H1 (cell line): ENCODE data around the gene MAPK14. TPM values are rescaled to one million over a fixed set of nuclear protein-coding genes. Genes with fewer than 3 reads are reported as not detected.

Source experiments
- CTCF ChIA-PET: fragments of 300-600 bp; sonication (Branson Sonifier 250); formaldehyde crosslinking; loops from one replicate; lab custom pipeline; 2021; ENCODE audit not compliant: partially characterized antibody; lab: Charles Lee
- POLR2A ChIA-PET: fragments of 300-600 bp; sonication (Branson Sonifier 250); formaldehyde crosslinking; loops from one replicate; lab custom pipeline; 2021; ENCODE audit warnings: inconsistent platforms; ENCODE audit not compliant: partially characterized antibody; lab: Charles Lee
- DNase-seq, 2 experiments: peaks; one replicate each; pipeline versions ENCODE4 v3.0.0 to v3.0.0-alpha.2; 2010 to 2022; ENCODE audit warnings: low spot score in 2 of 2, low read depth in 1 of 2, mixed read lengths in 1 of 2
- FAIRE-seq: peaks from 2 replicates; lab custom pipeline; 2011; peaks lifted over from hg19 to GRCh38; lab: Jason Lieb, UNC
- H2AFZ ChIP-seq: 2 replicates; pipeline ENCODE4 v1.8.1; 2012; ENCODE audit warnings: low read length, inconsistent platforms
- H2AK5ac ChIP-seq: 2 replicates; pipeline ENCODE4 v1.6.1; 2013; ENCODE audit warnings: low read depth, low read length
- H2BK120ac ChIP-seq: replicated peaks from 2 replicates; pipeline ENCODE3; 2013; ENCODE audit warnings: low read depth, low read length, inconsistent platforms
- H2BK12ac ChIP-seq: 2 replicates; pipeline ENCODE4 v1.6.1; 2013; ENCODE audit warnings: low read depth, low read length
- H2BK15ac ChIP-seq: 2 replicates; pipeline ENCODE4 v1.6.1; 2013; ENCODE audit warnings: low read length
- H2BK20ac ChIP-seq: 2 replicates; pipeline ENCODE4 v1.6.1; 2013; ENCODE audit warnings: low read length
- H2BK5ac ChIP-seq: 2 replicates; pipeline ENCODE4 v1.6.1; 2013; ENCODE audit warnings: low read depth, low read length
- H3K14ac ChIP-seq: 2 replicates; pipeline ENCODE4 v1.6.1; 2013; ENCODE audit warnings: inconsistent platforms; ENCODE audit not compliant: insufficient read length
- H3K18ac ChIP-seq: 2 replicates; pipeline ENCODE4 v1.6.1; 2013; ENCODE audit warnings: low read length; ENCODE audit errors: extremely low read depth
- H3K23ac ChIP-seq: 2 replicates; pipeline ENCODE4 v1.6.1; 2013; ENCODE audit warnings: inconsistent platforms; ENCODE audit not compliant: insufficient read length
- H3K23me2 ChIP-seq: 2 replicates; pipeline ENCODE4 v1.6.1; 2013; ENCODE audit warnings: low read depth, low read length
- H3K27ac ChIP-seq: 2 replicates; pipeline ENCODE4 v1.6.1; 2011; ENCODE audit warnings: low read depth, low read length, inconsistent platforms
- H3K27me3 ChIP-seq, 4 experiments: replicated peaks in 1 of 4; 1 replicate in 1 of 4; 2 replicates in 3 of 4; pipeline versions ENCODE4 v1.6.1 to v1.8.1; 2011 to 2013; ENCODE audit warnings: low read length in 3 of 4, mild to moderate bottlenecking in 3 of 4, inconsistent platforms in 2 of 4, mixed read lengths in 2 of 4, moderate library complexity in 1 of 4; ENCODE audit not compliant: control insufficient read depth in 3 of 4, insufficient read depth in 3 of 4; ENCODE audit errors: extremely low read depth in 1 of 4
- H3K36me3 ChIP-seq, 4 experiments: 2 replicates each; pipeline versions ENCODE4 v1.6.1 to v1.8.1; 2011 to 2013; ENCODE audit warnings: mild to moderate bottlenecking in 4 of 4, low read length in 3 of 4, moderate library complexity in 2 of 4, control low read depth in 1 of 4, inconsistent platforms in 1 of 4; ENCODE audit not compliant: insufficient read depth in 4 of 4, control insufficient read depth in 2 of 4
- H3K4ac ChIP-seq: replicated peaks from 2 replicates; pipeline ENCODE3; 2013; ENCODE audit warnings: low read length, low read depth, mixed read lengths, inconsistent platforms; ENCODE audit not compliant: insufficient read length
- H3K4me1 ChIP-seq, 4 experiments: replicated peaks in 1 of 4; 1 replicate in 1 of 4; 2 replicates in 3 of 4; pipeline versions ENCODE4 v1.6.1 to v1.8.1; 2011 to 2013; ENCODE audit warnings: low read length in 3 of 4, inconsistent platforms in 2 of 4, mixed read lengths in 1 of 4; ENCODE audit not compliant: insufficient read depth in 4 of 4, control insufficient read depth in 3 of 4
- H3K4me2 ChIP-seq, 2 experiments: 2 replicates each; pipeline versions ENCODE4 v1.6.1 to v1.8.1; 2011 to 2013; ENCODE audit warnings: low read depth in 2 of 2, low read length in 2 of 2, control low read depth in 1 of 2, inconsistent platforms in 1 of 2, mild to moderate bottlenecking in 1 of 2; ENCODE audit not compliant: insufficient read depth in 1 of 2
- H3K4me3 ChIP-seq, 4 experiments: fragments of 200-600, 300-600 bp in 1 of 4; sonication (generic), shearing (Covaris generic), sonication (Bioruptor Twin) in 1 of 4; 2 replicates each; pipeline versions ENCODE4 v1.5.1 to v1.8.1; 2011 to 2016; ENCODE audit warnings: low read length in 4 of 4, low read depth in 3 of 4, control low read depth in 2 of 4, inconsistent platforms in 2 of 4, mild to moderate bottlenecking in 2 of 4, mixed read lengths in 1 of 4, moderate library complexity in 1 of 4; ENCODE audit not compliant: insufficient read depth in 2 of 4; ENCODE audit errors: extremely low read depth in 1 of 4
- H3K56ac ChIP-seq: replicated peaks from 2 replicates; pipeline ENCODE3; 2013; ENCODE audit warnings: low read depth, mild to moderate bottlenecking, mixed read lengths, low read length, inconsistent platforms; ENCODE audit not compliant: insufficient read length
- H3K79me1 ChIP-seq: 2 replicates; pipeline ENCODE4 v1.6.1; 2013; ENCODE audit warnings: low read depth, low read length, control low read depth
- H3K79me2 ChIP-seq, 2 experiments: 2 replicates each; pipeline versions ENCODE4 v1.6.1 to v1.8.1; 2012 to 2013; ENCODE audit warnings: low read length in 2 of 2, mild to moderate bottlenecking in 2 of 2, inconsistent platforms in 1 of 2; ENCODE audit not compliant: insufficient read depth in 2 of 2, control insufficient read depth in 1 of 2
- H3K9ac ChIP-seq, 4 experiments: replicated peaks in 1 of 4; 1 replicate in 1 of 4; 2 replicates in 3 of 4; pipeline versions ENCODE4 v1.6.1 to v1.8.1; 2011 to 2013; ENCODE audit warnings: low read depth in 3 of 4, low read length in 3 of 4, control low read depth in 2 of 4, mild to moderate bottlenecking in 2 of 4, moderate library complexity in 2 of 4, inconsistent platforms in 1 of 4; ENCODE audit errors: extremely low read depth in 1 of 4
- H3K9me3 ChIP-seq, 2 experiments: 2 replicates each; pipeline versions ENCODE4 v1.6.1 to v1.8.1; 2012 to 2013; ENCODE audit warnings: mild to moderate bottlenecking in 2 of 2, moderate library complexity in 2 of 2, control low read depth in 1 of 2, inconsistent platforms in 1 of 2, low read depth in 1 of 2, low read length in 1 of 2, mixed read lengths in 1 of 2; ENCODE audit not compliant: insufficient read depth in 2 of 2
- H4K20me1 ChIP-seq, 2 experiments: replicated peaks in 1 of 2; 2 replicates each; pipeline versions ENCODE3 to v1.8.1; 2011 to 2013; ENCODE audit warnings: inconsistent platforms in 2 of 2, low read length in 2 of 2, mild to moderate bottlenecking in 1 of 2; ENCODE audit not compliant: insufficient read depth in 2 of 2, control insufficient read depth in 1 of 2
- H4K5ac ChIP-seq: 2 replicates; pipeline ENCODE4 v1.6.1; 2013; ENCODE audit warnings: low read length, low read depth, mixed read lengths, inconsistent platforms; ENCODE audit not compliant: insufficient read length
- H4K8ac ChIP-seq: 2 replicates; pipeline ENCODE4 v1.8.0; 2013; ENCODE audit warnings: mild to moderate bottlenecking, moderate library complexity, low read length, inconsistent platforms; ENCODE audit not compliant: insufficient read depth; ENCODE audit errors: extremely low read depth
- H4K91ac ChIP-seq: replicated peaks from 2 replicates; pipeline ENCODE3; 2013; ENCODE audit warnings: low read length, mixed read lengths, inconsistent platforms; ENCODE audit not compliant: insufficient read length
- ATF2 ChIP-seq: IDR thresholded peaks from 2 replicates; pipeline ENCODE4 v1.6.1; 2012; ENCODE audit warnings: low read length, inconsistent platforms
- BACH1 ChIP-seq: IDR thresholded peaks from 2 replicates; pipeline ENCODE4 v1.6.1; 2012; ENCODE audit warnings: low read length, improper control_type of control experiment
- CBX8 ChIP-seq: fragments of 300-800, 300-1000 bp; sonication (generic); IDR thresholded peaks from 2 replicates; pipeline ENCODE4 v1.7.1; 2016; ENCODE audit warnings: low read depth, low read length, borderline replicate concordance
- GABPA ChIP-seq: IDR thresholded peaks from 2 replicates; pipeline ENCODE4 v1.6.1; 2011; ENCODE audit warnings: mild to moderate bottlenecking, low read length, moderate library complexity, borderline replicate concordance; ENCODE audit not compliant: insufficient read depth
- JUN ChIP-seq: IDR thresholded peaks from 2 replicates; pipeline ENCODE4 v1.6.1; 2011; ENCODE audit warnings: low read depth, mild to moderate bottlenecking, improper control_type of control experiment, low read length
- POLR2AphosphoS5 ChIP-seq: IDR thresholded peaks from 2 replicates; pipeline ENCODE4 v1.6.1; 2011; ENCODE audit warnings: low read depth, low read length
- SIN3A ChIP-seq, 2 experiments: IDR thresholded peaks in 1 of 2; conservative IDR thresholded peaks in 1 of 2; 2 replicates each; pipeline ENCODE4 v1.6.1; 2011 to 2012; ENCODE audit warnings: low read length in 2 of 2, improper control_type of control experiment in 1 of 2, low read depth in 1 of 2, mild to moderate bottlenecking in 1 of 2
- SIRT6 ChIP-seq: IDR thresholded peaks from one replicate; pipeline ENCODE4 v1.7.1; 2012; ENCODE audit warnings: low read length, inconsistent platforms
- TAF1 ChIP-seq: IDR thresholded peaks from 2 replicates; pipeline ENCODE4 v1.6.1; 2011; ENCODE audit warnings: mild to moderate bottlenecking, low read depth, low read length
- TCF12 ChIP-seq: IDR thresholded peaks from 2 replicates; pipeline ENCODE4 v1.6.1; 2011; ENCODE audit warnings: low read depth, mild to moderate bottlenecking, low read length
- YY1 ChIP-seq: IDR thresholded peaks from 2 replicates; pipeline ENCODE4 v1.6.1; 2011; ENCODE audit warnings: low read depth, mild to moderate bottlenecking, low read length
- WGBS, 2 experiments: shearing (Covaris generic) in 1 of 2; methylation state at CpG; one replicate each; pipeline versions ENCODE4 v1.1.6 to v1.1.7; 2013 to 2015; ENCODE audit warnings: low lambda C conversion rate in 2 of 2, mixed read lengths in 2 of 2, inconsistent platforms in 1 of 2, low coverage in 1 of 2, missing lambda C conversion rate in 1 of 2; ENCODE audit not compliant: insufficient replicate concordance in 2 of 2, insufficient coverage in 1 of 2, insufficient read length in 1 of 2; ENCODE audit errors: extremely low coverage in 1 of 2, missing lambda C conversion rate in 1 of 2; 5-methylcytosine and 5-hydroxymethylcytosine counted together
- polyA plus RNA-seq, 7 experiments: library from polyadenylated mRNA; depleted of rRNA in 3 of 7; stranded (reverse) in 5 of 7; unstranded in 2 of 7; fragments of >200 nt in 5 of 7; fragments of 200-250 nt in 2 of 7; gene quantifications; 1 replicate in 5 of 7; 2 replicates in 1 of 7; 4 replicates in 1 of 7; pipeline versions ENCODE4 v1.2.1 to v1.2.3, GENCODE V29; 2011 to 2013; ENCODE audit warnings: missing spikeins in 2 of 7, mixed read lengths in 2 of 7
- total RNA-seq: library from RNA; stranded (reverse); fragmentation: NEBNext Ultra II Directional; extraction: Animal tissue kit (Norgen Biotek cat#: 25700); gene quantifications from 2 replicates; pipeline ENCODE4 v1.2.1, GENCODE V29; 2021
- TF ChIP-seq, protein P1 (sequence below): IDR thresholded peaks from 2 replicates; pipeline ENCODE4 v1.6.1; 2012; ENCODE audit warnings: inconsistent platforms

Gene MAPK14
- total and polyA plus RNA-seq, 2 of the 8 experiments (the other 6 are each of a cell fraction or from before 2014, with no cell fraction given) = 18.1 to 39.3 TPM

DNA sequence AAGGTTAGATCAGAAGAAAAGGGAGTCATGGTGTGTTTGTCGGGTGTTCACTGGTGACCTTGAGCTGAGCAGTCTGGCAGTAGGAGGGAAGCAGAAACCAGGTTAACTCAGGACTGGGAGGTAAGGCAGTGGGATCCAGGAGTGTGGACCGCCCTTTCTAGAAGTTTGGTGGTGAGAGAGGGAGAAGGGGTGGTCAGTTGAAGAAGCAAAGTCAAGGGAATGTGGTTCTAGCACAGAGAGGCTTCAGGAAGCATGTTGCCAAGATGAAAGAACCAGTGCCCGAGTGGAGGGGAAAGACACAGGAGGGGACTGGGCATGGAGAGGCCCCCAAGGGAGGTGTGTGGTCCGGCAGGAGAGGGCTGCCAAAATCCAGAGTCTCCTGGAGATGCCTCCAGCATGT lies 106.3 kb downstream of the MAPK14 start:
- peaks cover 9% of the 10 kb centered on the region; the same call in 1 of the 2 replicates for H3K23me2 ChIP-seq
- no peak overlapping the region for H2BK12ac ChIP-seq
- peaks cover 0 to under 1% (median 0%) of the 10 kb centered on the region in 4 experiments; a peak in 1 of 8 replicates for H3K36me3 ChIP-seq
- H4K5ac ChIP-seq = no peak overlapping the region
- H3K27ac ChIP-seq = no peak overlapping the region
- no peaks in the 10 kb centered on the region for H4K20me1 ChIP-seq
- H3K4me1 ChIP-seq = peaks cover 7 to 18% (median 15%) of the 10 kb centered on the region in 4 experiments
- H3K79me2 ChIP-seq = no peaks in the 10 kb centered on the region
- 85% methylated on average over 4 of the region's 4 CpGs; no CpG with 5 or more reads in 1 of the 2 experiments for WGBS, 2 experiments
- no peak overlapping the region for H2BK120ac ChIP-seq
- DNase-seq = no peak
- H3K79me1 ChIP-seq = no peaks in the 10 kb centered on the region; the same call in 1 of the 2 replicates
- POLR2A ChIA-PET = interaction anchor here (0.6 to 2.0 kb wide), 4 partner anchors 9 to 49 kb away, joined by 3 to 6 read pairs (median 4); no protein-coding TSS in a partner anchor
- H3K14ac ChIP-seq = no peak overlapping the region
- H3K56ac ChIP-seq = no peak overlapping the region
- TF ChIP-seq BACH1 = no peak
- TF ChIP-seq ATF2 = no peak
- no peak for TF ChIP-seq POLR2AphosphoS5
- no peak for TF ChIP-seq JUN
- TF ChIP-seq TAF1 = no peak
- TF ChIP-seq CBX8 = no peak
- no peak for TF ChIP-seq YY1
- no peak for TF ChIP-seq TCF12
- no peak for TF ChIP-seq SIRT6
- no peak for TF ChIP-seq SIN3A (conservative IDR thresholded peaks at IDR 0.05 in 1 of 2, IDR thresholded peaks at IDR 0.05 in 1 of 2; ENCODE audit: low read depth in 1 of 2, low read length in 2 of 2)
- TF ChIP-seq, protein P1, sequence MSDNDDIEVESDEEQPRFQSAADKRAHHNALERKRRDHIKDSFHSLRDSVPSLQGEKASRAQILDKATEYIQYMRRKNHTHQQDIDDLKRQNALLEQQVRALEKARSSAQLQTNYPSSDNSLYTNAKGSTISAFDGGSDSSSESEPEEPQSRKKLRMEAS = no peak
- no peak for TF ChIP-seq GABPA
- TF ChIP-seq, all 59 proteins: peak for 0
- Histone ChIP-seq H2BK15ac (no peak overlapping the region; the same call in 1 of the 2 replicates), H3K9ac (no peak overlapping the region), H3K18ac (no peak overlapping the region), H3K4me2 (no peak overlapping the region), H3K4ac (no peak overlapping the region), H2BK20ac (no peak overlapping the region), H3K9me3 (no peaks in the 10 kb centered on the region), H3K4me3 (no peak overlapping the region), H4K8ac (no peak overlapping the region), H3K27me3 (peaks cover 0 to 6% (median 3%) of the 10 kb centered on the region in 4 experiments; a peak in 4 of 7 replicates), H4K91ac (no peak overlapping the region), H2BK5ac (no peak overlapping the region), H3K23ac (no peak overlapping the region), H2AFZ (no peak overlapping the region), H2AK5ac (no peak overlapping the region)
- no peak for FAIRE-seq
- CTCF ChIA-PET = interaction anchor here (0.5 to 1.3 kb wide), 2 partner anchors 24 to 73 kb away, joined by 3 to 4 read pairs; no protein-coding TSS in a partner anchor
